Stimulated activated CD4-positive, alpha-beta T cell treated with anti-CD3 and anti-CD28 coated beads, Interleukin-4, amount 100 ng/mL, for 48 hours (primary cell): ENCODE measurements around the gene RPSA.
A peak's percentile ranks its signal among the peaks of the same experiment; 100 is the strongest.
"Not testable (repeated sequence)": the region's sequence is repeated elsewhere in the genome, so short reads cannot be mapped to it uniquely, and the experiment has no call there.

Source experiments
- DNase-seq, 2 donors: peaks; one replicate each; pipeline ENCODE4 v3.0.0-alpha.2; 2020; ENCODE audit warnings: low read depth in 2 of 2

The RPSA gene

GRCh38 chr3:39388741-39389248 is 17.7 kb upstream of the RPSA start:
- no peak for DNase-seq

- DNase-seq: no peak
Observed at GRCh38 chr3:39390181-39390580, 16.3 kb upstream of the RPSA start.

- DNase-seq: no peak
Observed at GRCh38 chr3:39396690-39397089, 9.8 kb upstream of the RPSA start.

GRCh38 chr3:39398700-39399099 is 7.8 kb upstream of the RPSA start:
- no peak for DNase-seq

- DNase-seq: no peak
Observed at GRCh38 chr3:39401983-39402382, 4.5 kb upstream of the RPSA start.

GRCh38 chr3:39404943-39405686 is 1.4 kb upstream of the RPSA start:
- DNase-seq: no peak

- no peak for DNase-seq
Observed at GRCh38 chr3:39405687-39406367, 693 bp upstream of the RPSA start.

GRCh38 chr3:39407259-39407629 is 724 bp downstream of the RPSA start:
- DNase-seq: no peak

GRCh38 chr3:39407773-39408492 is 1.4 kb downstream of the RPSA start:
- DNase-seq: no peak

- DNase-seq: peak in 1 of 2 donors; percentile 56
Observed at GRCh38 chr3:39408493-39409372, 2.2 kb downstream of the RPSA start.

- DNase-seq: no peak
Observed at GRCh38 chr3:39409514-39410136, 3.1 kb downstream of the RPSA start.

GRCh38 chr3:39410893-39411292 is 4.4 kb downstream of the RPSA start:
- DNase-seq: no peak

- DNase-seq: no peak
Observed at GRCh38 chr3:39412668-39413260, 6.2 kb downstream of the RPSA start.

- no peak for DNase-seq
Observed at GRCh38 chr3:39413691-39414420, 7.3 kb downstream of the RPSA start.

GRCh38 chr3:39414421-39414907 is 7.9 kb downstream of the RPSA start:
- DNase-seq: no peak

GRCh38 chr3:39415302-39415701 is 8.8 kb downstream of the RPSA start:
- not testable (repeated sequence) for DNase-seq

GRCh38 chr3:39415983-39416382 is 9.5 kb downstream of the RPSA start:
- DNase-seq: no peak

GRCh38 chr3:39416998-39417397 is 10.5 kb downstream of the RPSA start:
- DNase-seq: not testable (repeated sequence)

- DNase-seq: not testable (repeated sequence)
Observed at GRCh38 chr3:39418556-39419225, 12.2 kb downstream of the RPSA start.
